Tibial artery (tissue), 4 donors: ENCODE measurements around the gene LIN7A.

Experiments
- DNase-seq, 2 donors: peaks; one replicate each; pipeline ENCODE4 v3.0.0-alpha.2; 2019
- H3K27ac ChIP-seq, 2 donors: fragments of 200-600 bp; sonication (generic) in 1 of 2; 1 replicate in 1 of 2; 2 replicates in 1 of 2; pipeline ENCODE4 v1.5.1; 2018 to 2019; ENCODE audit warnings: mild to moderate bottlenecking in 1 of 2
- H3K27me3 ChIP-seq, 2 donors: fragments of 200-600 bp; sonication (generic) in 1 of 2; one replicate each; pipeline versions ENCODE4 v1.5.1 to v1.6.0; 2016 to 2019
- H3K36me3 ChIP-seq, 3 donors: fragments of 200-600 bp; sonication (generic) in 2 of 3; one replicate each; pipeline ENCODE4 v1.5.1; 2016 to 2019; ENCODE audit warnings: mild to moderate bottlenecking in 2 of 3
- H3K4me1 ChIP-seq, 4 donors: fragments of 200-600 bp; sonication (generic) in 2 of 4; 1 replicate in 3 of 4; 2 replicates in 1 of 4; pipeline ENCODE4 v1.5.1; 2016 to 2019
- H3K4me3 ChIP-seq, 2 donors: fragments of 200-600 bp; sonication (generic) in 1 of 2; 1 replicate in 1 of 2; 2 replicates in 1 of 2; pipeline ENCODE4 v1.5.1; 2018 to 2019; ENCODE audit warnings: mild to moderate bottlenecking in 2 of 2
- H3K9me3 ChIP-seq, 3 donors: fragments of 200-600 bp; sonication (generic) in 1 of 3; one replicate each; pipeline ENCODE4 v1.5.1; 2016 to 2019
- intact Hi-C: fragments of 100-400 bp; cut with DNase I; formaldehyde crosslinking; loops from one replicate; pipeline ENCODE4 v1.15.0; 2023; ENCODE audit warnings: low total_unique reads
- TF ChIP-seq, protein P1 (sequence below), 2 experiments: fragments of 200-600 bp in 1 of 2; fragments of 450-650 bp in 1 of 2; IDR thresholded peaks; one replicate each; pipeline ENCODE4 v1.5.1; 2017 to 2019; ENCODE audit warnings: antibody characterized with exemption in 2 of 2, mild to moderate bottlenecking in 1 of 2, moderate library complexity in 1 of 2

LIN7A gene

DNA sequence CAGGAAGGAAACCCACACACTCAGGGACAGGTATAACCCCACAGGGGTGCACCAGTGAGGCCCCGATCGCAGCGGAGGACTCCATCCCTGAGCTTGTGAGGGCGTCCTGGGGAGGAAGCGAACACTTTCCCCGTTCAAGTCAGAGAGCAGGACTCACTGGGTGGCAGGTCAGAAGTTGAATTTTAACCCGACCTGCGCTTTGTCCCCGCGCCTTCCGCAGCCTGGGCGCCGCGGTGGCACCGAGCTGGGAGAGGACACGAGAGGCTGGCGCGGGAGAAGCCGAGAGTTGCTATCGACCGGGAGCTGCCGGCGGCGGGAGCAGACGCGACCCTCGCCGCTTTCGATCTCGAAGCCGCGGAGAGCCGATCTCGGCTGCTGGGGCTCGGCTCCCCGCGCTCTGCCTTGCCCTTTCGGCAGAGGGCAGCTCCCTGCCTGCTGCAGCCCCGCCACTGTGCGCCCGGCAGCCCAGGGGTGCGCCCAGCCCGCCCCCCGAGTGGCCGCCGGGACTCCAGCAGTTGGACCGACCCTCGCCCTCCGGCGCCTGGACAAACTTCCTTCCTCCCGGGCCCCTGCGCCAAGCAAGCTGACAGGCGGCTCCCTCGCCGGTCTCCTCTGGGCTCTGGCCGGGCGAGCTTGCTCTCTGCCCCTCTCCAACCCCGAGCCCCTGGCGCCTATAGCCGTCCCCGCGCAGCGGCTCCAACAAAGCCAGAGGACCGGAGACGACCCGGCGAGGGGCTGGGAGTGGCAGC lies 918 bp downstream of the LIN7A start:
- intact Hi-C loops, result no loop called here
- Histone ChIP-seq H3K4me1 (peaks cover 0 to 4% (median 4%) of the 10 kb centered on the region in 4 donors), H3K36me3 (no peaks in the 10 kb centered on the region), H3K4me3 (peak overlapping the region; percentile 62 to 87), H3K27ac (peak overlapping the region; percentile 60 to 67), H3K9me3 (no peaks in the 10 kb centered on the region), H3K27me3 (no peaks in the 10 kb centered on the region)
- TF ChIP-seq, protein P1, sequence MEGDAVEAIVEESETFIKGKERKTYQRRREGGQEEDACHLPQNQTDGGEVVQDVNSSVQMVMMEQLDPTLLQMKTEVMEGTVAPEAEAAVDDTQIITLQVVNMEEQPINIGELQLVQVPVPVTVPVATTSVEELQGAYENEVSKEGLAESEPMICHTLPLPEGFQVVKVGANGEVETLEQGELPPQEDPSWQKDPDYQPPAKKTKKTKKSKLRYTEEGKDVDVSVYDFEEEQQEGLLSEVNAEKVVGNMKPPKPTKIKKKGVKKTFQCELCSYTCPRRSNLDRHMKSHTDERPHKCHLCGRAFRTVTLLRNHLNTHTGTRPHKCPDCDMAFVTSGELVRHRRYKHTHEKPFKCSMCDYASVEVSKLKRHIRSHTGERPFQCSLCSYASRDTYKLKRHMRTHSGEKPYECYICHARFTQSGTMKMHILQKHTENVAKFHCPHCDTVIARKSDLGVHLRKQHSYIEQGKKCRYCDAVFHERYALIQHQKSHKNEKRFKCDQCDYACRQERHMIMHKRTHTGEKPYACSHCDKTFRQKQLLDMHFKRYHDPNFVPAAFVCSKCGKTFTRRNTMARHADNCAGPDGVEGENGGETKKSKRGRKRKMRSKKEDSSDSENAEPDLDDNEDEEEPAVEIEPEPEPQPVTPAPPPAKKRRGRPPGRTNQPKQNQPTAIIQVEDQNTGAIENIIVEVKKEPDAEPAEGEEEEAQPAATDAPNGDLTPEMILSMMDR (IDR thresholded peaks at IDR 0.05), result no peak
- peak; percentile 21 to 67 for DNase-seq

DNA sequence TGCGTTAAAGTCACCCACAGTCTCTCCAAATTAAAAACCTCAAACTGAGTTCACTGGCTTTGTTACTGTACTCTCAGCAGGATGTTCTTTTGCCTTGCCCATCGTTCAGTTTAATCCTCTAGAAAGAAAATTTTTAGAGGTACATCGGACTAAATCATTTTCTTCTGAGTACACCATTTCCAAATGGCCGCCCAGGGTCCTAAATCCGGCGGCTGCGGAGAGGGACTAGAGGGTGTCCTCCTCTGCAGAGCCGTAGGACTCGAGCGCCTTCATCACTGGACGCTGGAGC lies 1.4 kb downstream of the LIN7A start:
- Histone ChIP-seq H3K9me3 (no peaks in the 10 kb centered on the region), H3K36me3 (no peaks in the 10 kb centered on the region), H3K27ac (peak overlapping the region; percentile 60 to 67), H3K4me1 (peaks cover 0 to 4% (median 4%) of the 10 kb centered on the region in 4 donors), H3K4me3 (peak overlapping the region; percentile 62 to 87), H3K27me3 (no peaks in the 10 kb centered on the region)
- no peak for DNase-seq
- TF ChIP-seq, protein P1 (IDR thresholded peaks at IDR 0.05), result no peak
- intact Hi-C loops, result no loop called here

DNA sequence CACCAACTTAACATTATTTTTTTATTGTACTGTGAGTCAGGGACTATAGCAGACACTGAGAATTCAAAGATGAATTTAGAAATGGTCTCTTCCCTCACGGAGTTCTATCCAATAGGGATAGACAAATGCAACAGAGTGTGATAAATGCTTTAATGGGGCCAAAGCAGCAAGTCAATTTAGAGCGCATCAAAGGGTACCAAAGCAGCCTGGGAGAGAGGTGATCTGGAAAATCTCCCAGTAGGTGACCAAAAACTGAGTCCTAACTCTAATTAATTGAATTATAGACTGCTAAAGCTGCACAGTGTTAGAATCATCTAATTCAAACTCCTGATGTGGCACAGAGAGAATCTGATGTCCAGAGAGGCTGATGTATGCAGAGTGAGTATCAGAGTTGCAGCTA lies 2.6 kb downstream of the LIN7A start:
- no peaks in the 10 kb centered on the region for H3K27me3 ChIP-seq
- intact Hi-C loops, result no loop called here
- no peak for DNase-seq
- no peaks in the 10 kb centered on the region for H3K9me3 ChIP-seq
- H3K4me1 ChIP-seq, result peaks cover 0 to 4% (median 4%) of the 10 kb centered on the region in 4 donors
- no peak overlapping the region for H3K27ac ChIP-seq
- no peaks in the 10 kb centered on the region for H3K36me3 ChIP-seq
- no peak overlapping the region for H3K4me3 ChIP-seq
- TF ChIP-seq, protein P1 (IDR thresholded peaks at IDR 0.05), result no peak

DNA sequence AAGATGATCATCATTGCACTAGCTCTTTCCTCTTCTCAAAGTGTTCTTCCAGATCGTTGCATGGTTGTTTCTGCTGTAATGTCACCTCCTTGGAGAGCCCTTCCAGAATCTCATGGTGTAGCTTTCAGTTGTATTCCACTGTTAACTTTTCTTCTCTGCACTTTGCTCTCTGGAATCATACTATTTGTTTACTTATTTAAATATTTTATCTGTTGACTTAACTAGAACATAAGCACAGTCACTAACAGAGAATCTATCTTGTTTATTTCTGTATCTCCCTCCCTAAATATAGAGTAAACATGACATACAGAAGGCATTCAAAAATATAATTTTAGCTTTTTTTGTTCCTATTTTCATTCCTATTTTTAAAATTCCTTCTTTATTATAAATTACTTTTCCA lies 11.8 kb downstream of the LIN7A start:
- no peak for DNase-seq
- TF ChIP-seq, protein P1 (IDR thresholded peaks at IDR 0.05), result no peak
- Histone ChIP-seq H3K27me3 (no peaks in the 10 kb centered on the region), H3K27ac (no peak overlapping the region), H3K4me1 (no peaks in the 10 kb centered on the region), H3K4me3 (no peak overlapping the region), H3K9me3 (no peaks in the 10 kb centered on the region), H3K36me3 (no peaks in the 10 kb centered on the region)
- intact Hi-C loops, result no loop called here

DNA sequence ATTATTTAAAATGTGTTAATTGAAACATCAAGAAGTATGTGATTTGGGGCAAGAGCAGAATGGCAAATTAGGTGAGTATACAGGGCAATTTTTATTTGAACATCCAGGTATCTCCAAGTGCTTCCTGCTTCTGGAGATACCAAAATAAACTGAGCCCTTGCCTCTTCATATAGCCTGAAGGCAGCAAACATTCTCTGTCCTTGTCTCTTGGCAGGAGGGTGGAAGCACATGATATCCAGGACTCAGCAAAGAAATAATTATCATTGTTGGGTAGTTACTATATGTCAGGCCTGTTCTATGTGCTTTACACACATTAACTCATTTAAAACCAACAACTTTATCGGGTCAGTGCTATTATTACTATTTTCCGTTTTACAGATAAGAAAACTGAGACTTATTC lies 12.5 kb downstream of the LIN7A start:
- Histone ChIP-seq H3K36me3 (no peaks in the 10 kb centered on the region), H3K4me1 (no peaks in the 10 kb centered on the region), H3K9me3 (no peaks in the 10 kb centered on the region), H3K27me3 (no peaks in the 10 kb centered on the region), H3K4me3 (no peak overlapping the region), H3K27ac (no peak overlapping the region)
- DNase-seq, result no peak
- TF ChIP-seq, protein P1 (IDR thresholded peaks at IDR 0.05), result no peak
- intact Hi-C loops, result no loop called here

DNA sequence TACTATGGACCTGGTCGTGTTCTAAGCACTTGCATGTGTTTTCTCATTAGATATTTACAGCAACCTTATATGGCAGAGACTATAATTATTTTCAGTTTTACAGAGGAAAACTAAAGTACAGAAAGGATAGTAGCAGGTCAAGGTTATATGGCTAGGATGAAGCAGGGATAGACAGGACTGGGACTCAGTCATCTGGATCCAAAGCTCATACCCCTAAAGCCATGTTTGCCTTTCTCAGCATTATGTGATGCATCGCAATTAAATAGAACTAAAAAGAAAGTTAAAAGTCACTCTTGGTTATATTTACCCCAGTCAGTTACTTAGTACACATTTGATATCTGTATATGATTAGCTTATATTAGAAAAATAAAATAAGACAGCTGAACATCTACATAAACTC lies 13.3 kb downstream of the LIN7A start:
- no peaks in the 10 kb centered on the region for H3K27me3 ChIP-seq
- H3K36me3 ChIP-seq, result no peaks in the 10 kb centered on the region
- no peaks in the 10 kb centered on the region for H3K9me3 ChIP-seq
- H3K4me3 ChIP-seq, result no peak overlapping the region
- no peaks in the 10 kb centered on the region for H3K4me1 ChIP-seq
- intact Hi-C loops, result no loop called here
- no peak for DNase-seq
- TF ChIP-seq, protein P1 (IDR thresholded peaks at IDR 0.05), result no peak
- no peak overlapping the region for H3K27ac ChIP-seq
